MM.1S (cell line): Measurements from ENCODE around the gene SELENOV.

ENCODE experiments used
- CTCF ChIP-seq: fragments of 300-600 bp; sonication (generic); IDR thresholded peaks from 2 replicates; pipeline ENCODE4 v1.5.1; 2016; ENCODE audit warnings: antibody characterized with exemption, low read length, mixed read lengths
- EZH2 ChIP-seq: fragments of 300-600 bp; sonication (generic); optimal IDR thresholded peaks from 2 replicates; pipeline ENCODE3; 2017; ENCODE audit warnings: low read depth, mild to moderate bottlenecking, antibody characterized with exemption, low read length, mixed read lengths
- EZH2phosphoT487 ChIP-seq: fragments of 300-600 bp; sonication (generic); IDR thresholded peaks from 2 replicates; pipeline ENCODE4 v1.6.1; 2018; ENCODE audit warnings: antibody characterized with exemption, low read length

GRCh38 chr19:39524495-39524894 lies 9.6 kb downstream of the SELENOV start:
- TF ChIP-seq CTCF (no peak), EZH2 (no peak), EZH2phosphoT487 (no peak)
